ENCODE data around the gene ENHO.

Gene ENHO

GRCh38 chr9:34555936-34556525 is 33.2 kb upstream of the ENHO start:
- H3K4me1 ChIP-seq (ENCODE audit: control insufficient read depth in 2 of 2, insufficient read depth in 2 of 2, low read length in 2 of 2): peaks cover 6 to 11% of the 10 kb centered on the region in 2 donors
- peaks cover 9% of the 10 kb centered on the region in 2 donors for H3K27me3 ChIP-seq (ENCODE audit: control insufficient read depth in 2 of 2, insufficient read depth in 2 of 2, low read length in 2 of 2)
- H3K36me3 ChIP-seq (ENCODE audit: control insufficient read depth in 2 of 2, insufficient read depth in 2 of 2, low read length in 2 of 2): no peaks in the 10 kb centered on the region
- H3K9me3 ChIP-seq (ENCODE audit: control insufficient read depth in 2 of 2, low read length in 2 of 2): no peaks in the 10 kb centered on the region
- no peak overlapping the region for H3K9ac ChIP-seq (ENCODE audit: low read depth in 1 of 2, low read length in 2 of 2)
- no peak overlapping the region for H3K27ac ChIP-seq (ENCODE audit: low read depth in 2 of 2, low read length in 2 of 2)
- no peak overlapping the region for H3K4me3 ChIP-seq (ENCODE audit: low read length in 2 of 2)

GRCh38 chr9:34555500-34555899 is 32.7 kb upstream of the ENHO start:
- no peaks in the 10 kb centered on the region for H3K36me3 ChIP-seq (ENCODE audit: control insufficient read depth in 2 of 2, insufficient read depth in 2 of 2, low read length in 2 of 2)
- H3K4me3 ChIP-seq (ENCODE audit: low read length in 2 of 2): no peak overlapping the region
- peaks cover 2 to 7% of the 10 kb centered on the region in 2 donors for H3K4me1 ChIP-seq (ENCODE audit: control insufficient read depth in 2 of 2, insufficient read depth in 2 of 2, low read length in 2 of 2)
- H3K27me3 ChIP-seq (ENCODE audit: control insufficient read depth in 2 of 2, insufficient read depth in 2 of 2, low read length in 2 of 2): peaks cover 9% of the 10 kb centered on the region in 2 donors
- H3K9ac ChIP-seq (ENCODE audit: low read depth in 1 of 2, low read length in 2 of 2): no peak overlapping the region
- H3K27ac ChIP-seq (ENCODE audit: low read depth in 2 of 2, low read length in 2 of 2): no peak overlapping the region
- H3K9me3 ChIP-seq (ENCODE audit: control insufficient read depth in 2 of 2, low read length in 2 of 2): no peaks in the 10 kb centered on the region

- Histone ChIP-seq H3K4me1 (ENCODE audit: control insufficient read depth in 2 of 2, insufficient read depth in 2 of 2, low read length in 2 of 2) (peaks cover 0 to 1% of the 10 kb centered on the region in 2 donors), H3K9me3 (ENCODE audit: control insufficient read depth in 2 of 2, low read length in 2 of 2) (no peaks in the 10 kb centered on the region), H3K27ac (ENCODE audit: low read depth in 2 of 2, low read length in 2 of 2) (no peak overlapping the region), H3K36me3 (ENCODE audit: control insufficient read depth in 2 of 2, insufficient read depth in 2 of 2, low read length in 2 of 2) (no peaks in the 10 kb centered on the region), H3K9ac (ENCODE audit: low read depth in 1 of 2, low read length in 2 of 2) (no peak overlapping the region), H3K27me3 (ENCODE audit: control insufficient read depth in 2 of 2, insufficient read depth in 2 of 2, low read length in 2 of 2) (peaks cover 7 to 9% of the 10 kb centered on the region in 2 donors), H3K4me3 (ENCODE audit: low read length in 2 of 2) (no peak overlapping the region)
Measured at GRCh38 chr9:34555002-34555348, 32.2 kb upstream of the ENHO start.

GRCh38 chr9:34554211-34555001 is 31.6 kb upstream of the ENHO start:
- Histone ChIP-seq H3K9me3 (ENCODE audit: control insufficient read depth in 2 of 2, low read length in 2 of 2) (no peaks in the 10 kb centered on the region), H3K4me3 (ENCODE audit: low read length in 2 of 2) (no peak overlapping the region), H3K36me3 (ENCODE audit: control insufficient read depth in 2 of 2, insufficient read depth in 2 of 2, low read length in 2 of 2) (no peaks in the 10 kb centered on the region), H3K27ac (ENCODE audit: low read depth in 2 of 2, low read length in 2 of 2) (no peak overlapping the region), H3K27me3 (ENCODE audit: control insufficient read depth in 2 of 2, insufficient read depth in 2 of 2, low read length in 2 of 2) (peaks cover 7 to 9% of the 10 kb centered on the region in 2 donors), H3K4me1 (ENCODE audit: control insufficient read depth in 2 of 2, insufficient read depth in 2 of 2, low read length in 2 of 2) (no peaks in the 10 kb centered on the region), H3K9ac (ENCODE audit: low read depth in 1 of 2, low read length in 2 of 2) (no peak overlapping the region)

- Histone ChIP-seq H3K9me3 (ENCODE audit: control insufficient read depth in 2 of 2, low read length in 2 of 2) (no peaks in the 10 kb centered on the region), H3K4me1 (ENCODE audit: control insufficient read depth in 2 of 2, insufficient read depth in 2 of 2, low read length in 2 of 2) (no peaks in the 10 kb centered on the region), H3K9ac (ENCODE audit: low read depth in 1 of 2, low read length in 2 of 2) (no peak overlapping the region), H3K27ac (ENCODE audit: low read depth in 2 of 2, low read length in 2 of 2) (no peak overlapping the region), H3K36me3 (ENCODE audit: control insufficient read depth in 2 of 2, insufficient read depth in 2 of 2, low read length in 2 of 2) (no peaks in the 10 kb centered on the region), H3K4me3 (ENCODE audit: low read length in 2 of 2) (no peak overlapping the region), H3K27me3 (ENCODE audit: control insufficient read depth in 2 of 2, insufficient read depth in 2 of 2, low read length in 2 of 2) (peaks cover 3 to 9% of the 10 kb centered on the region in 2 donors)
Measured at GRCh38 chr9:34553511-34554021, 30.8 kb upstream of the ENHO start.

- Histone ChIP-seq H3K9me3 (ENCODE audit: control insufficient read depth in 2 of 2, low read length in 2 of 2) (no peaks in the 10 kb centered on the region), H3K4me3 (ENCODE audit: low read length in 2 of 2) (no peak overlapping the region), H3K27me3 (ENCODE audit: control insufficient read depth in 2 of 2, insufficient read depth in 2 of 2, low read length in 2 of 2) (peaks cover 0 to 4% of the 10 kb centered on the region in 2 donors), H3K27ac (ENCODE audit: low read depth in 2 of 2, low read length in 2 of 2) (no peak overlapping the region), H3K9ac (ENCODE audit: low read depth in 1 of 2, low read length in 2 of 2) (no peak overlapping the region), H3K4me1 (ENCODE audit: control insufficient read depth in 2 of 2, insufficient read depth in 2 of 2, low read length in 2 of 2) (no peaks in the 10 kb centered on the region), H3K36me3 (ENCODE audit: control insufficient read depth in 2 of 2, insufficient read depth in 2 of 2, low read length in 2 of 2) (no peaks in the 10 kb centered on the region)
Measured at GRCh38 chr9:34552986-34553385, 30.2 kb upstream of the ENHO start.

GRCh38 chr9:34552606-34552981 is 29.8 kb upstream of the ENHO start:
- Histone ChIP-seq H3K4me3 (ENCODE audit: low read length in 2 of 2) (no peak overlapping the region), H3K9ac (ENCODE audit: low read depth in 1 of 2, low read length in 2 of 2) (no peak overlapping the region), H3K27me3 (ENCODE audit: control insufficient read depth in 2 of 2, insufficient read depth in 2 of 2, low read length in 2 of 2) (peaks cover 3 to 4% of the 10 kb centered on the region in 2 donors), H3K9me3 (ENCODE audit: control insufficient read depth in 2 of 2, low read length in 2 of 2) (no peaks in the 10 kb centered on the region), H3K36me3 (ENCODE audit: control insufficient read depth in 2 of 2, insufficient read depth in 2 of 2, low read length in 2 of 2) (no peaks in the 10 kb centered on the region), H3K4me1 (ENCODE audit: control insufficient read depth in 2 of 2, insufficient read depth in 2 of 2, low read length in 2 of 2) (no peaks in the 10 kb centered on the region), H3K27ac (ENCODE audit: low read depth in 2 of 2, low read length in 2 of 2) (no peak overlapping the region)

GRCh38 chr9:34551751-34552605 is 29.2 kb upstream of the ENHO start:
- peaks cover 4 to 6% of the 10 kb centered on the region in 2 donors for H3K27me3 ChIP-seq (ENCODE audit: control insufficient read depth in 2 of 2, insufficient read depth in 2 of 2, low read length in 2 of 2)
- no peaks in the 10 kb centered on the region for H3K36me3 ChIP-seq (ENCODE audit: control insufficient read depth in 2 of 2, insufficient read depth in 2 of 2, low read length in 2 of 2)
- H3K9ac ChIP-seq (ENCODE audit: low read depth in 1 of 2, low read length in 2 of 2): no peak overlapping the region
- no peak overlapping the region for H3K27ac ChIP-seq (ENCODE audit: low read depth in 2 of 2, low read length in 2 of 2)
- H3K4me3 ChIP-seq (ENCODE audit: low read length in 2 of 2): no peak overlapping the region
- no peaks in the 10 kb centered on the region for H3K9me3 ChIP-seq (ENCODE audit: control insufficient read depth in 2 of 2, low read length in 2 of 2)
- H3K4me1 ChIP-seq (ENCODE audit: control insufficient read depth in 2 of 2, insufficient read depth in 2 of 2, low read length in 2 of 2): no peaks in the 10 kb centered on the region

- no peak overlapping the region for H3K9ac ChIP-seq (ENCODE audit: low read depth in 1 of 2, low read length in 2 of 2)
- peaks cover 4 to 6% of the 10 kb centered on the region in 2 donors for H3K27me3 ChIP-seq (ENCODE audit: control insufficient read depth in 2 of 2, insufficient read depth in 2 of 2, low read length in 2 of 2)
- no peak overlapping the region for H3K4me3 ChIP-seq (ENCODE audit: low read length in 2 of 2)
- H3K4me1 ChIP-seq (ENCODE audit: control insufficient read depth in 2 of 2, insufficient read depth in 2 of 2, low read length in 2 of 2): no peaks in the 10 kb centered on the region
- no peak overlapping the region for H3K27ac ChIP-seq (ENCODE audit: low read depth in 2 of 2, low read length in 2 of 2)
- H3K36me3 ChIP-seq (ENCODE audit: control insufficient read depth in 2 of 2, insufficient read depth in 2 of 2, low read length in 2 of 2): no peaks in the 10 kb centered on the region
- no peaks in the 10 kb centered on the region for H3K9me3 ChIP-seq (ENCODE audit: control insufficient read depth in 2 of 2, low read length in 2 of 2)
Measured at GRCh38 chr9:34550681-34551270, 28.0 kb upstream of the ENHO start.
